ENCODE results near the gene CTIF. TPM values are rescaled to one million over a fixed set of nuclear protein-coding genes. Genes with fewer than 3 reads are reported as not detected.

CTIF gene
- total RNA-seq, 4 donors from 2014 or later, result 72.2 to 137 (median 86.5) TPM

DNA sequence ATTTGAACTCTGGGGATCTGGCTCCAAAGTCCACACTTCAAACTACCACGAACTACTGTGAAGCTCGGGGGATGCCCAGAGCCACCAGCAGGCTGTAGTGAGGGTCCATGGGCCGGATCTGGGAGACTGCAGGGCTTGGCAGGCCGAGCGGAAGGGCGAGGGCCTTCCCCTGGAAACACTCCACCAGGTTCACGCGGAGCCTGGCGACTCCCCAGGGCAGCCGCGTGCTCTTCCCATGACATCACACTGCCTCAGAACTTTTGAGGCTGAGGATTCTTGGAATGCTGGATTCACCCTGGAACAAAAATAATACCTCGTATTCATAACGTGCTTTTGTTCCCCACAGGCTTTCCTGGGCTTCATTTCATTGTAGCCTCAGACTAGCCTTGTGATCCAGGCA is 210.9 kb downstream of the CTIF start:
- H3K36me3 ChIP-seq, result no peaks in the 10 kb centered on the region
- H3K27me3 ChIP-seq, result no peaks in the 10 kb centered on the region
- H3K4me3 ChIP-seq, result no peak overlapping the region
- 49 to 61% methylated on average over 9 to 13 of the region's 13 CpGs for WGBS, 2 donors
- DNase-seq (ENCODE audit: low spot score in 2 of 2), result peak; percentile 50 to 53
- H3K4me1 ChIP-seq, result peaks cover 0 to 66% (median 17%) of the 10 kb centered on the region in 4 donors
- H3K27ac ChIP-seq, result peak overlapping the region in 3 of 4 donors; percentile 18 to 88 (median 86)
- no peaks in the 10 kb centered on the region for H3K9me3 ChIP-seq
- TF ChIP-seq, protein P1, sequence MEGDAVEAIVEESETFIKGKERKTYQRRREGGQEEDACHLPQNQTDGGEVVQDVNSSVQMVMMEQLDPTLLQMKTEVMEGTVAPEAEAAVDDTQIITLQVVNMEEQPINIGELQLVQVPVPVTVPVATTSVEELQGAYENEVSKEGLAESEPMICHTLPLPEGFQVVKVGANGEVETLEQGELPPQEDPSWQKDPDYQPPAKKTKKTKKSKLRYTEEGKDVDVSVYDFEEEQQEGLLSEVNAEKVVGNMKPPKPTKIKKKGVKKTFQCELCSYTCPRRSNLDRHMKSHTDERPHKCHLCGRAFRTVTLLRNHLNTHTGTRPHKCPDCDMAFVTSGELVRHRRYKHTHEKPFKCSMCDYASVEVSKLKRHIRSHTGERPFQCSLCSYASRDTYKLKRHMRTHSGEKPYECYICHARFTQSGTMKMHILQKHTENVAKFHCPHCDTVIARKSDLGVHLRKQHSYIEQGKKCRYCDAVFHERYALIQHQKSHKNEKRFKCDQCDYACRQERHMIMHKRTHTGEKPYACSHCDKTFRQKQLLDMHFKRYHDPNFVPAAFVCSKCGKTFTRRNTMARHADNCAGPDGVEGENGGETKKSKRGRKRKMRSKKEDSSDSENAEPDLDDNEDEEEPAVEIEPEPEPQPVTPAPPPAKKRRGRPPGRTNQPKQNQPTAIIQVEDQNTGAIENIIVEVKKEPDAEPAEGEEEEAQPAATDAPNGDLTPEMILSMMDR (IDR thresholded peaks at IDR 0.05), result peak in 1 of 5 experiments; percentile 27
- TF ChIP-seq POLR2A (IDR thresholded peaks at IDR 0.05) (no peak), EP300 (IDR thresholded peaks at IDR 0.05) (peak; percentile 83 to 85)

DNA sequence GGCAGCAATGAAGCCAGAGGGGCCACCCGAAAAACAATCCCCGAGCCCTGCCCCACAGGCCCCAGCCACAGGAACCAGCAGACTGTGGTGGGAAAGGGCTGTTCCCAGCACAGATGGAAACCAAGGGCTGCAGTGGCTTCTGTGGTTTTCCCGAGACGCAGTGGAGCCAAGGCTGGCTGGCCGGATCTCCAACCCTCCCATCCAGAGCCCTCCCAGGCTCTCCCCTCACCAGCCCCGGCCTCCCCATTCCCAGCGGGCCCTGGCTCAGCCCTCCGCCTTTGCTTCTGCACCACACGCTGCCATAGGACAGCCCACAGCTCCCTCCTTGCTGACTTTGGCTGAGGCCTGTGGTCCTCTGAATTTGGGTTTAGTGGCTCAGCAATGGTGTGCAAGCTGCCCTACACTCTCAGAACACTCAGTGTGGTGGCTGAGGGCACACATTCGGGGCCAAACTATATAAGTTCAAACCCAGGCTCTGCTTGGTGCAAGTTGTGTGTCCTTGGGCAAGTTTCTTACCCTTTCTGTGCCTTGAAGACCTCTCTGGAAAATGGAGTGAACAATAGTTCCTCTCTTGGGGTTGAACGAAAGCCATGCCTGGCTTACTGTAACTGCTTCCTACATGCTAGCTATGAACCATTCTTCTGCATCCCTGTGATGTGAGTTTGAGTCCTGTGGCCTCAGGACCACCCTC is 211.8 kb downstream of the CTIF start:
- Histone ChIP-seq H3K27me3 (no peaks in the 10 kb centered on the region), H3K27ac (peak overlapping the region in 3 of 4 donors; percentile 18 to 88 (median 86)), H3K4me3 (no peak overlapping the region), H3K36me3 (no peaks in the 10 kb centered on the region), H3K9me3 (no peaks in the 10 kb centered on the region), H3K4me1 (peaks cover 0 to 59% (median 14%) of the 10 kb centered on the region in 4 donors)
- DNase-seq (ENCODE audit: low spot score in 2 of 2), result no peak
- TF ChIP-seq EP300 (IDR thresholded peaks at IDR 0.05), result no peak
- TF ChIP-seq, protein P1 (IDR thresholded peaks at IDR 0.05), result no peak
- TF ChIP-seq POLR2A (IDR thresholded peaks at IDR 0.05), result no peak
- WGBS, 2 donors, result 65 to 66% methylated on average over 11 of the region's 11 CpGs

DNA sequence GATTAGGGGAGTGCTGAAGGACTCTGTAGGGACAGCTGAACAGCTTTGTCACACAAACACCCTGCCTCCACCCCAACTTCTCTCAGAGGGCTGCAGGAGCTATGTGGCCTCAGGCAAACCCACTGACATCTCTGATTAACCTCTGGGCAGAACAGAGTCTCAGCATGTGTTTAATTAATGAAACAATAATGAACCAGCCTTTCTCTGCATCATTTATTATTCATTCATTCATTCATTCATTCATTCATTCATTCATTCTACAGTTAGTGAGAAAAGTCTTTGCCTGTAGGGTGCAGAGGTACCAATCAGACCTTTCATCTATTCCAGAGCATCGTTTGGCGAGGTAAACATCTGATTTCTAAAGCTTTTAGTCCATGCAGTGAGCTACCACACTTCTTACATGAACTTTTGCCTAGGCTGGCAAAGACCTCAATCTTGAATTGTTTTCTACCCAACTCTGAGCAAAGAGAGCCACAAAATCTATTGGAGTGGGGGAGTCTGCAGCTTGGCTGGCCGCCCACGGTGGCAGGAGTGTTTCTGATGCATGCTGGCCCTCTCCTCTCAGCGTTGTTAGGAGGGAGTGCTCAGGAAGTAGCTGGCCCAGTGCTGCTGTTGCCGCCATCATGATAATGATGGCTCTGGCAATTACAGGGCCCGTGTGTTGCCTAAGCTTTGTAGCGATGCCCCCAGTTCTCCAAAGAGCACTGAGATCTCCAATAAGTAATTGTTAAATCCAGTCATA is 213.1 kb downstream of the CTIF start:
- DNase-seq (ENCODE audit: low spot score in 2 of 2), result no peak
- peak overlapping the region in 2 of 4 donors; percentile 55 to 88 for H3K27ac ChIP-seq
- H3K27me3 ChIP-seq, result no peaks in the 10 kb centered on the region
- no peak overlapping the region for H3K4me3 ChIP-seq
- TF ChIP-seq EP300 (IDR thresholded peaks at IDR 0.05), result no peak
- TF ChIP-seq POLR2A (IDR thresholded peaks at IDR 0.05), result no peak
- TF ChIP-seq, protein P1 (IDR thresholded peaks at IDR 0.05), result no peak
- peaks cover 0 to 55% (median 13%) of the 10 kb centered on the region in 4 donors for H3K4me1 ChIP-seq
- no peaks in the 10 kb centered on the region for H3K9me3 ChIP-seq
- 69 to 70% methylated on average over 8 of the region's 8 CpGs for WGBS, 2 donors
- peaks cover 0 to 3% (median 0%) of the 10 kb centered on the region in 3 donors for H3K36me3 ChIP-seq

- H3K27ac ChIP-seq, result peak overlapping the region in 1 of 4 donors; percentile 55
- H3K27me3 ChIP-seq, result no peaks in the 10 kb centered on the region
- TF ChIP-seq EP300 (IDR thresholded peaks at IDR 0.05) (no peak), POLR2A (IDR thresholded peaks at IDR 0.05) (no peak)
- TF ChIP-seq, protein P1 (IDR thresholded peaks at IDR 0.05), result no peak
- WGBS, 2 donors, result 98% methylated on average over 8 of the region's 8 CpGs
- H3K9me3 ChIP-seq, result no peaks in the 10 kb centered on the region
- peaks cover 0 to 55% (median 13%) of the 10 kb centered on the region in 4 donors for H3K4me1 ChIP-seq
- no peak for DNase-seq (ENCODE audit: low spot score in 2 of 2)
- peaks cover 0 to 4% (median 0%) of the 10 kb centered on the region in 3 donors for H3K36me3 ChIP-seq
- H3K4me3 ChIP-seq, result no peak overlapping the region
Observed at GRCh38 chr18:48752478-48752877, 213.6 kb downstream of the CTIF start.

GRCh38 chr18:48752928-48753327 is 214.1 kb downstream of the CTIF start:
- TF ChIP-seq, protein P1 (IDR thresholded peaks at IDR 0.05), result no peak
- TF ChIP-seq POLR2A (IDR thresholded peaks at IDR 0.05) (no peak), EP300 (IDR thresholded peaks at IDR 0.05) (no peak)
- Histone ChIP-seq H3K27me3 (no peaks in the 10 kb centered on the region), H3K4me1 (peaks cover 0 to 55% (median 13%) of the 10 kb centered on the region in 4 donors), H3K4me3 (no peak overlapping the region), H3K36me3 (peaks cover 0 to 9% (median 0%) of the 10 kb centered on the region in 3 donors), H3K9me3 (no peaks in the 10 kb centered on the region), H3K27ac (peak overlapping the region in 2 of 4 donors; percentile 5 to 55)
- WGBS, 2 donors, result 76 to 88% methylated on average over 8 of the region's 8 CpGs
- DNase-seq (ENCODE audit: low spot score in 2 of 2), result no peak
